NCI-H1048 (cell line): Measurements from ENCODE around the gene RETREG3.
"Not testable (repeated sequence)": the region's sequence is repeated elsewhere in the genome, so short reads cannot be mapped to it uniquely, and the experiment has no call there.

ENCODE experiments used
- DNase-seq: peaks from one replicate; lab custom pipeline; 2025; lab: John Stamatoyannopoulos, UW

The RETREG3 gene

GRCh38 chr17:42571435-42572225 is 37.5 kb downstream of the RETREG3 start:
- no peak for DNase-seq

- no peak for DNase-seq
These were observed 40.6 kb downstream of the RETREG3 start for GRCh38 chr17:42568341-42569111.

GRCh38 chr17:42566883-42567573 is 42.1 kb downstream of the RETREG3 start, which contains the start of gene MLX:
Gene MLX (plus strand): TSS chr17:42567100. CDS start chr17:42567125, 25 bp downstream.
- peak; percentile 78 for DNase-seq

GRCh38 chr17:42566215-42566882 is 42.8 kb downstream of the RETREG3 start:
- no peak for DNase-seq

- no peak for DNase-seq
These were observed 43.5 kb downstream of the RETREG3 start for GRCh38 chr17:42565523-42566214.

GRCh38 chr17:42564815-42565522 is 44.2 kb downstream of the RETREG3 start:
- no peak for DNase-seq

GRCh38 chr17:42563950-42564349 is 45.2 kb downstream of the RETREG3 start:
- DNase-seq, result no peak

GRCh38 chr17:42563543-42563942 is 45.6 kb downstream of the RETREG3 start:
- DNase-seq, result no peak

GRCh38 chr17:42563143-42563509 is 46.0 kb downstream of the RETREG3 start:
- DNase-seq, result no peak

GRCh38 chr17:42562388-42563142 is 46.6 kb downstream of the RETREG3 start:
- DNase-seq, result no peak

- DNase-seq, result peak; percentile 90
These were observed 47.2 kb downstream of the RETREG3 start, which contains the start of gene COASY for GRCh38 chr17:42561897-42562387. Gene COASY (plus strand): TSS chr17:42562148. CDS start chr17:42562623, 475 bp downstream.

GRCh38 chr17:42560246-42560645 is 48.9 kb downstream of the RETREG3 start:
- no peak for DNase-seq

GRCh38 chr17:42559075-42559474 is 50.1 kb downstream of the RETREG3 start:
- no peak for DNase-seq

GRCh38 chr17:42555961-42556617 is 53.1 kb downstream of the RETREG3 start:
- DNase-seq, result not testable (repeated sequence)

- DNase-seq, result no peak
These were observed 54.0 kb downstream of the RETREG3 start for GRCh38 chr17:42555122-42555622.

GRCh38 chr17:42554250-42555121 is 54.7 kb downstream of the RETREG3 start:
- peak; percentile 49 for DNase-seq

GRCh38 chr17:42553866-42554249 is 55.3 kb downstream of the RETREG3 start:
- DNase-seq, result no peak
